ENCODE measurements around the gene CTNNBL1. TPM values are rescaled to one million over a fixed set of nuclear protein-coding genes. Genes with fewer than 3 reads are reported as not detected.

The CTNNBL1 gene
- total and polyA plus RNA-seq, 2 experiments from 2014 or later: 36.3 to 68.7 TPM

DNA sequence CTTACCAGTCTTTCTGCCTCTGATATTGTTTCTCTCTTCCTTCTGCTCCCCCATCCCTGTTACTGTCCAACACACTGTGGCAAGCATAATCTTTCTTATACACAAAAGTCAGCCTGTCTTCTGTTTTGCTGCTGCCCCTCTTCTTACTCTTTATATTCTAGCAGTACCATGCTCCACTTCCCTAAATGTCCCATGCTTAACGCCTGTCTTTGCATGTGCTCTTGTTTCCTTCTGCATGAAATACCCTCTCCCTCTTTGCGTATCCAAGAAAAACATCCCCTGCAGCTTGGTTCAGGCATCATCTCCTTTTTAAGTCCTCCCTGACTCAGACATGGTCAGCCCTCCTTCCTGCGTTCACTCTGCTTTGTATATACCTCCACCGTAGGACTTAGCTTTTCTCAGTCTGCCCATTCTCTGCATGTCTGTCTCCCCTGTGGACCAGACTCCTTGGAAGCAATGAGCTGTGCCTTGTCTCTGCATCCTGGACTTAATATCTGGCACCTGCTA, 103.9 kb downstream of the CTNNBL1 start:
- H3K36me3 ChIP-seq (ENCODE audit: insufficient read depth): peaks cover 3% of the 10 kb centered on the region; the same call in 1 of the 2 replicates
- DNase-seq (ENCODE audit: low spot score) (no peak), ATAC-seq (no peak)
- H4K20me1 ChIP-seq (replicated peaks; ENCODE audit: insufficient read depth): peaks cover 6% of the 10 kb centered on the region; the same call in 1 of the 2 replicates
- no peaks in the 10 kb centered on the region; the same call in 1 of the 2 replicates for H3K9me2 ChIP-seq (ENCODE audit: insufficient read depth)
- no peaks in the 10 kb centered on the region for H3K79me2 ChIP-seq (replicated peaks; ENCODE audit: insufficient read depth)
- no peaks in the 10 kb centered on the region for H3K27me3 ChIP-seq (ENCODE audit: insufficient read depth)
- H3F3A ChIP-seq (replicated peaks; ENCODE audit: low read depth): no peaks in the 10 kb centered on the region
- H3K4me3 Mint-ChIP-seq: no peak overlapping the region
- no peak overlapping the region for H3K4me3 ChIP-seq
- no peaks in the 10 kb centered on the region for H3K27me3 Mint-ChIP-seq (ENCODE audit: insufficient read depth, low read depth, poor library complexity)
- no peaks in the 10 kb centered on the region for H3K4me1 ChIP-seq (ENCODE audit: insufficient read depth)
- no peak overlapping the region for H2AFZ ChIP-seq
- no peak overlapping the region for H3K27ac Mint-ChIP-seq
- no peaks in the 10 kb centered on the region for H3K9me3 Mint-ChIP-seq
- H3K36me3 Mint-ChIP-seq (ENCODE audit: low read depth): no peaks in the 10 kb centered on the region
- TF ChIP-seq ZNF114 (CRISPR knock-in tag; IDR thresholded peaks at IDR 0.05) (no peak), NANOG (IDR thresholded peaks at IDR 0.05; ENCODE audit: borderline replicate concordance) (no peak), EZH2phosphoT487 (IDR thresholded peaks at IDR 0.05; ENCODE audit: unreplicated experiment) (no peak), POLR2AphosphoS5 (IDR thresholded peaks at IDR 0.05; ENCODE audit: low read depth) (no peak), ETS1 (IDR thresholded peaks at IDR 0.05) (no peak), JUNB (IDR thresholded peaks at IDR 0.05; ENCODE audit: unreplicated experiment) (no peak), CTCF (conservative IDR thresholded peaks at IDR 0.05; ENCODE audit: low read depth in 2 of 2) (no peak), STAT1 (IDR thresholded peaks at IDR 0.05; ENCODE audit: unreplicated experiment) (no peak)
- TF ChIP-seq, protein P1, sequence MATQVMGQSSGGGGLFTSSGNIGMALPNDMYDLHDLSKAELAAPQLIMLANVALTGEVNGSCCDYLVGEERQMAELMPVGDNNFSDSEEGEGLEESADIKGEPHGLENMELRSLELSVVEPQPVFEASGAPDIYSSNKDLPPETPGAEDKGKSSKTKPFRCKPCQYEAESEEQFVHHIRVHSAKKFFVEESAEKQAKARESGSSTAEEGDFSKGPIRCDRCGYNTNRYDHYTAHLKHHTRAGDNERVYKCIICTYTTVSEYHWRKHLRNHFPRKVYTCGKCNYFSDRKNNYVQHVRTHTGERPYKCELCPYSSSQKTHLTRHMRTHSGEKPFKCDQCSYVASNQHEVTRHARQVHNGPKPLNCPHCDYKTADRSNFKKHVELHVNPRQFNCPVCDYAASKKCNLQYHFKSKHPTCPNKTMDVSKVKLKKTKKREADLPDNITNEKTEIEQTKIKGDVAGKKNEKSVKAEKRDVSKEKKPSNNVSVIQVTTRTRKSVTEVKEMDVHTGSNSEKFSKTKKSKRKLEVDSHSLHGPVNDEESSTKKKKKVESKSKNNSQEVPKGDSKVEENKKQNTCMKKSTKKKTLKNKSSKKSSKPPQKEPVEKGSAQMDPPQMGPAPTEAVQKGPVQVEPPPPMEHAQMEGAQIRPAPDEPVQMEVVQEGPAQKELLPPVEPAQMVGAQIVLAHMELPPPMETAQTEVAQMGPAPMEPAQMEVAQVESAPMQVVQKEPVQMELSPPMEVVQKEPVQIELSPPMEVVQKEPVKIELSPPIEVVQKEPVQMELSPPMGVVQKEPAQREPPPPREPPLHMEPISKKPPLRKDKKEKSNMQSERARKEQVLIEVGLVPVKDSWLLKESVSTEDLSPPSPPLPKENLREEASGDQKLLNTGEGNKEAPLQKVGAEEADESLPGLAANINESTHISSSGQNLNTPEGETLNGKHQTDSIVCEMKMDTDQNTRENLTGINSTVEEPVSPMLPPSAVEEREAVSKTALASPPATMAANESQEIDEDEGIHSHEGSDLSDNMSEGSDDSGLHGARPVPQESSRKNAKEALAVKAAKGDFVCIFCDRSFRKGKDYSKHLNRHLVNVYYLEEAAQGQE (IDR thresholded peaks at IDR 0.05; ENCODE audit: unreplicated experiment): no peak
- TF ChIP-seq, protein P2, sequence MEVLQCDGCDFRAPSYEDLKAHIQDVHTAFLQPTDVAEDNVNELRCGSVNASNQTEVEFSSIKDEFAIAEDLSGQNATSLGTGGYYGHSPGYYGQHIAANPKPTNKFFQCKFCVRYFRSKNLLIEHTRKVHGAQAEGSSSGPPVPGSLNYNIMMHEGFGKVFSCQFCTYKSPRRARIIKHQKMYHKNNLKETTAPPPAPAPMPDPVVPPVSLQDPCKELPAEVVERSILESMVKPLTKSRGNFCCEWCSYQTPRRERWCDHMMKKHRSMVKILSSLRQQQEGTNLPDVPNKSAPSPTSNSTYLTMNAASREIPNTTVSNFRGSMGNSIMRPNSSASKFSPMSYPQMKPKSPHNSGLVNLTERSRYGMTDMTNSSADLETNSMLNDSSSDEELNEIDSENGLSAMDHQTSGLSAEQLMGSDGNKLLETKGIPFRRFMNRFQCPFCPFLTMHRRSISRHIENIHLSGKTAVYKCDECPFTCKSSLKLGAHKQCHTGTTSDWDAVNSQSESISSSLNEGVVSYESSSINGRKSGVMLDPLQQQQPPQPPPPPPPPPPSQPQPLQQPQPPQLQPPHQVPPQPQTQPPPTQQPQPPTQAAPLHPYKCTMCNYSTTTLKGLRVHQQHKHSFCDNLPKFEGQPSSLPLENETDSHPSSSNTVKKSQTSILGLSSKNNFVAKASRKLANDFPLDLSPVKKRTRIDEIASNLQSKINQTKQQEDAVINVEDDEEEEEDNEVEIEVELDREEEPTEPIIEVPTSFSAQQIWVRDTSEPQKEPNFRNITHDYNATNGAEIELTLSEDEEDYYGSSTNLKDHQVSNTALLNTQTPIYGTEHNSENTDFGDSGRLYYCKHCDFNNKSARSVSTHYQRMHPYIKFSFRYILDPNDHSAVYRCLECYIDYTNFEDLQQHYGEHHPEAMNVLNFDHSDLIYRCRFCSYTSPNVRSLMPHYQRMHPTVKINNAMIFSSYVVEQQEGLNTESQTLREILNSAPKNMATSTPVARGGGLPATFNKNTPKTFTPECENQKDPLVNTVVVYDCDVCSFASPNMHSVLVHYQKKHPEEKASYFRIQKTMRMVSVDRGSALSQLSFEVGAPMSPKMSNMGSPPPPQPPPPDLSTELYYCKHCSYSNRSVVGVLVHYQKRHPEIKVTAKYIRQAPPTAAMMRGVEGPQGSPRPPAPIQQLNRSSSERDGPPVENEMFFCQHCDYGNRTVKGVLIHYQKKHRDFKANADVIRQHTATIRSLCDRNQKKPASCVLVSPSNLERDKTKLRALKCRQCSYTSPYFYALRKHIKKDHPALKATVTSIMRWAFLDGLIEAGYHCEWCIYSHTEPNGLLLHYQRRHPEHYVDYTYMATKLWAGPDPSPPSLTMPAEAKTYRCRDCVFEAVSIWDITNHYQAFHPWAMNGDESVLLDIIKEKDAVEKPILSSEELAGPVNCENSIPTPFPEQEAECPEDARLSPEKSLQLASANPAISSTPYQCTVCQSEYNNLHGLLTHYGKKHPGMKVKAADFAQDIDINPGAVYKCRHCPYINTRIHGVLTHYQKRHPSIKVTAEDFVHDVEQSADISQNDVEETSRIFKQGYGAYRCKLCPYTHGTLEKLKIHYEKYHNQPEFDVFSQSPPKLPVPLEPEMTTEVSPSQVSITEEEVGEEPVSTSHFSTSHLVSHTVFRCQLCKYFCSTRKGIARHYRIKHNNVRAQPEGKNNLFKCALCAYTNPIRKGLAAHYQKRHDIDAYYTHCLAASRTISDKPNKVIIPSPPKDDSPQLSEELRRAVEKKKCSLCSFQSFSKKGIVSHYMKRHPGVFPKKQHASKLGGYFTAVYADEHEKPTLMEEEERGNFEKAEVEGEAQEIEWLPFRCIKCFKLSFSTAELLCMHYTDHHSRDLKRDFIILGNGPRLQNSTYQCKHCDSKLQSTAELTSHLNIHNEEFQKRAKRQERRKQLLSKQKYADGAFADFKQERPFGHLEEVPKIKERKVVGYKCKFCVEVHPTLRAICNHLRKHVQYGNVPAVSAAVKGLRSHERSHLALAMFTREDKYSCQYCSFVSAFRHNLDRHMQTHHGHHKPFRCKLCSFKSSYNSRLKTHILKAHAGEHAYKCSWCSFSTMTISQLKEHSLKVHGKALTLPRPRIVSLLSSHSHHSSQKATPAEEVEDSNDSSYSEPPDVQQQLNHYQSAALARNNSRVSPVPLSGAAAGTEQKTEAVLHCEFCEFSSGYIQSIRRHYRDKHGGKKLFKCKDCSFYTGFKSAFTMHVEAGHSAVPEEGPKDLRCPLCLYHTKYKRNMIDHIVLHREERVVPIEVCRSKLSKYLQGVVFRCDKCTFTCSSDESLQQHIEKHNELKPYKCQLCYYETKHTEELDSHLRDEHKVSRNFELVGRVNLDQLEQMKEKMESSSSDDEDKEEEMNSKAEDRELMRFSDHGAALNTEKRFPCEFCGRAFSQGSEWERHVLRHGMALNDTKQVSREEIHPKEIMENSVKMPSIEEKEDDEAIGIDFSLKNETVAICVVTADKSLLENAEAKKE (CRISPR knock-in tag; IDR thresholded peaks at IDR 0.05): no peak
- no peak overlapping the region for H3K4me2 ChIP-seq
- H3K4me1 Mint-ChIP-seq: peaks cover 3% of the 10 kb centered on the region; the same call in 1 of the 3 replicates
- H3K27ac ChIP-seq (ENCODE audit: low read depth): 0 out of 2 replicates have a peak overlapping the region, but pooled peaks have one; percentile 43

Data from GM23338 (cell line).